T-helper 9 cell (primary cell): Measurements from ENCODE around the gene PRAF2.
A peak's percentile ranks its signal among the peaks of the same experiment; 100 is the strongest.

Experiments
- DNase-seq: peaks from one replicate; pipeline ENCODE4 v3.0.0-alpha.2; 2020
- total RNA-seq, 2 donors: gene quantifications; one replicate each; lab custom pipeline; 2026; lab: John Stamatoyannopoulos, UW

The PRAF2 gene, protein sequence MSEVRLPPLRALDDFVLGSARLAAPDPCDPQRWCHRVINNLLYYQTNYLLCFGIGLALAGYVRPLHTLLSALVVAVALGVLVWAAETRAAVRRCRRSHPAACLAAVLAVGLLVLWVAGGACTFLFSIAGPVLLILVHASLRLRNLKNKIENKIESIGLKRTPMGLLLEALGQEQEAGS
- total RNA-seq = 0.97 to 1.5 reads per million in 2 donors

DNA sequence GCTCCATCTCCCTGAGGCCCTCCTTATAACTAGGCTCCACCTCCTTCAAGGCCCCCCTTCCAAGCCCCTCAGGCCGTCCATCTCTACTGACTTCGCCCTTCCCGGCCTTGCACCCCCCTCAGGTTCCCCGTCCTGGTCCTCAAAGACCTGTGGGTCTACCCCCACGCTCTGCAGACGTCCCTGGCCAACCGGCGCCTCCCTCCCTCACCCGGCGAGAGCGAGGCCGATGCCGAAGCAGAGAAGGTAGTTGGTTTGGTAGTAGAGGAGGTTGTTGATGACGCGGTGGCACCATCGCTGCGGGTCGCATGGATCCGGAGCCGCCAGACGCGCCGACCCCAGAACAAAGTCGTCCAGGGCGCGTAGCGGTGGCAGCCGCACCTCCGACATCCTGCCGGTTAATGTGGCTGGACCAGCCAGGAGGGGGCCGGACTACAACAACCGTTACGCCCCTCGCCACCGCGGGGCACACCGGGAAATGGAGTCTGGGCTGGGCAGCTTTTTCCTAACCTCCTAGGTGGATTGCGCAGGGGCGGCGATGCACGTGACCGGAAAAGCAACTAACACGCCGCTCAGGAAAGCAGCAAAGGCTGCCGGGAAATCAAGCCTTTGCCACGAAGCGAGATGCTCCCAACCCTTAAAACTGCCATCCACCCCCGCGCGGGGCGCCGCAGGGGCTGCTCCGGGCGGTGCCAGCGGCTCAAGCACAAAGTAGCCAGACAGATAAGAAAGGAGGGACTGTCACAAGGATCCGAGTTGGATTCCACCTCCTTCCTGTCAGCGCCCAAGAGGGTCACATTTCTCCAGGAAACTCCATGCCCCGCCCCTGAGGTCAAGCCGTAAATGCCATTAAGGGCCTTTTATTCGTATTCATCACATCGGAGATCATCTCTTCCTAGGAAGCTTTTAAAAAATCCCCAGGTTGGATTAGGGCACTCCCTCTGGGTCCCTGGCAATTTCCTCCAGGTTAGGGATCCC lies at the start of gene PRAF2:
Gene PRAF2, minus strand, starts transcription at position 402 of the 975 bp plus-strand sequence. Its CDS starts 15 bp downstream, at position 387.
- DNase-seq = peak; percentile 76

DNA sequence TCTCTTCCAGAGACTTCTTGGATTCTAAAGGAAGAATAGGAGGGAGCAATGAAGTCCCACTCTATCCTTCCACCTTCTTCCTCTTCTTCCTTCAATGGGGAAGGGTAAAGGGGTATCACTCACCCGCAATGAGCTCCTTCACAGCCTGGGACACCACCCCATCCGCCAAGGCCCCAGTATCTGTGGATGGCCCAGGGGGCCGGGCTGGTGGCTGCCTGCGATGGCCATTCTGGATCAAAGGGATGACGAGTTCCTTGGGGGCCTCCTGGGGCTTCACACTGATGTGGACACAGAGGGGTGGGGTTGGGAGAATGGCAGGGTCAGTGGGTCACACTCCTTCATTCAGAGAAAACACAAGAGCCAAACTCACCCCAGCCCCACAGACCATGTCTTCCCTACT lies 48.7 kb upstream of the PRAF2 start:
- no peak for DNase-seq

DNA sequence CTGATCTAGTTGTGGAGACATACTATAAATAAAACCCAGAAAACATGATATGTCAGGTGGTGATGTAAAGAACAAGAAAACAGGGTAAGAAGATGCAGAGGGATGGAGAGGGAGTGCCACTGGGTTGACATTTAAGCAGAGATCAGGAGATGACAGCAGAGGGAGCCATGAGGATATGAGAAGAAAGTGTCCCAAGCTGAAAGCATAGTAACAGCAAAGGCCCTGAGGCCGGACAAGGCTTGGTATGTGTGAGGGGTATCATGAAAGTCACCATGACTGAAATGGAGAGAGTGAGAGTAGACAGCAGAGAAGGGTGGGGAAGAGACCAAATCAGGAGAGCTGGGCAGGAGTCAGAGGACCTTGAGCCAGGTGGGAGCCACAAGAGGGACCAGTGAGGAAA lies 46.3 kb upstream of the PRAF2 start:
- DNase-seq = no peak

DNA sequence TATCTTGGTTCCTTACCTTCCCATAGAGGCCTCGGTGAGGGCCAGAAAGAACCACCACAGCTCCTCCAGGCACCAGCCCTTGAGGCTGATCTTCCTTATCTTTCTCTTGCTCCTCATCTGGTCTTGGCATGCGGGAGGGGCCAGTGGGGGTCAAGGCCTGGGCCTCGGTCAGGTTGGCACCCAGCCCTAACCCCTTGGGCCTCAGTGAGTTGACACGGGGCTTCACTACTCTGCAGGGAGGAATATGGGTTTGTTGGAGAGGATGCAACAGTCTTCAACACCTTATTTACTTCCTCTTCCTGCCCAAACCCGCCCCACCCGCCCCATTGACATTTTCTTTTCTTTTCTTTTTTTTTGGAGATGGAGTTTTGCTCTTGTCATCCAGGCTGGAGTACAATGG lies 43.8 kb upstream of the PRAF2 start:
- no peak for DNase-seq

DNA sequence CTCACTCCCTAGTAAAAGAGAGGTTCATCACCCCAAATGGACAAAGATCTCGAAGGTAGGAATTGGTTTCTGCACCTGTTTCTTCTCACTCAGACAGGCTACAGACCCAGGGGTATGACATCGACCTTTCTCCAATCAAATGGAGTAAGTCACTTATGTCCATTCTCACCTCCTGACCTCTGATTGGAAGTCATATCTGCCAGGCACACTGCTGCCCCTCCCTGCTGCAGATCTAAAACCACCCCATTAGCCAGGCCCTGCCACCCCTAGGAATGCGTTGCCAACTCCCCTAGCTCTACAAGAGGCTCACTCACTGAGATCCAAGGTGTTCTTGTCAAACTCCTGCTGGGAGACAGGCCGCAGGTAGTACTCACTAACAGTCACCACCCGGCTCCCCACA lies 42.9 kb upstream of the PRAF2 start:
- DNase-seq = no peak

DNA sequence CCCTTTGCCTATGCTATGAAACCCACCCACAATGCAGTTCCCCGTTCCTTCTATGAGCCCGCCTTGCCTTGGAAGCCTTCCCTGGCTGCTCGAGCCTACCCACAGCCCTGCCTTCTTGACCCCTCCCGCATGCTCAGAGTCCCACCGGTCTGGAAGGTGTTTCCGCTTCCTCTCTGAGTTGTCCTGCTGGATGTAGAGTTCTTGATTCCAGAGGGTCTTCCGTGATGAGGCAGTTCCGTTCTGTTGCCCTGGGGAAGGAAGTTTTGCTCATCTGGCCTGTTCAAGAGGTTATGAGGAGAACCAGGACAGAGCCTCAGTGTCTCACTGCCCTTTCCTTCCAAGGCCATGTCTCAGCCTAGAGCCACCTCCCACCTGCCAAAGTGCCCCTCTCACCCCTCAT lies 42.3 kb upstream of the PRAF2 start:
- no peak for DNase-seq

DNA sequence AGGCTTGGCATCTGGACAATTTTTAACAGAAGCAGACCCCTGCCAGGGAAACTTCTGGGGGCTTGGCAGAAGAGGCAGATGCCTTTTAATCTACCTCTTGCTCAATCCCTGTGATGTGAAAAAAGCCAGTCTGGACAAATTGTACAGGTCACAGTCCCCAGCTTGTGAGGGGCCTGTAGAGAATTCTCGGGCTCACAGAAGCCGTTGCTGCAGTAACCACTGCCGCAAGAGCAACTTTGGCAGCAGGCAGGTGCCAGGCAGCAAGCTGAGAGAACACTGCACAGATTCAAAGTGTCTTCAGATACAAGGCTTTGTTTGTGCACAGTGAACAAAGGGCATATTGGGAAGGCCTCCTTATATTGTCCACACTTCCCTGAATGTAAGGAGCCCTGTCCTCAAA lies 38.0 kb upstream of the PRAF2 start:
- DNase-seq = no peak

DNA sequence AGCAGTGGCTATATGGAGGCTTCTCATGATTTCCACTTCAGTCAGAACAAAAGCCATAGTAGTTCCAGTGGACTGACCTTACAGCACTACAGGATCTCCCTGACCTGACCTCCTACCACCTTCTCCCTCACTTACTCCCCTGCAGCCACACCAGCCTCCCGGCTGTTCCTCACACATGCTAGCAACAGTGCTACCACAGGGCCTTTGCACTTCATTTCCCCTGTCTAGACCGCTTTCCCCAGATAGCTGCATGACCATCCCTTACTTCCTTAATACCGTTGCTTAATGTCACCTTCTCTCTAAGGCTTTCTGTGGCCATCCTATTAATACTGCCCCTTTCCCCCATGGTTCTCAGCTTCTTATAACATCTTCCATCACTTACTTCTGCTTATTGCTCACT lies 36.6 kb upstream of the PRAF2 start:
- DNase-seq = no peak

DNA sequence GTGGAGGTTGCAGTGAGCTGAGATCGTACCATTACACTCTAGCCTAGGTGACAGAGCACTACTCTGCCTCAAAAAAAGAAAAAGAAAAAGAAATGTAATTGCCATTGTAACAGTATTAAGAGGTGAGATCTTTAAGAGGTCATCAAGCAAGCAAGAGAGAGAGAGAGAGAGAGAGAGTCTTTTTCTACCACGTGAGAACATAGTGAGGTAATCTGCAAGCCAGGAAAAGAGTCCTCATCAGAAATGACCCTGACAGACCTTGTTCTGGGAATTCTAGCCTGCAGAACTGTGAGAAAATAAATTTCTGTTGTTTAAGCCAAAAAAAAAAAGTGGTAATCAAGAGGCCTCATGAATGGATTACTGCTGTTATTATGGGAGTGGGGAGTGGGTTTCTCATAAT lies 34.8 kb upstream of the PRAF2 start:
- no peak for DNase-seq

DNA sequence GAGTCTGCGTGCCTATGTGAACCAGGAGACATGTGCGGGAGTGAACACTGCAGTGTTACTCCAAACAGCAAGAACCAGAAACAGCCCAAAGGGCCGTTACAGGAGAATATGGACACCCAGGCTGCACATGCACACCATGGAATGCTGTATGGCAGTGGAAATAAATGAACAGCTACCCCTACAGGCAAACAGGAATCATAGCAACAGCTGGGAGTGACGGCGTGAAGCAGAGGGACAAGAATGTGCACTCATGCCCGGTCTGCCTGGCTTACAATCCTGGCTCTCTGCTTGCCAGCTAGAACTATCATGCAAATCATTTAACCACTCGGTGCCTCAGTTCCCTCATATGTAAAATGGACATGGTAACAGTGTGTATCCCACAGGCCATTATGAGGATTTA lies 33.1 kb upstream of the PRAF2 start:
- DNase-seq = no peak

DNA sequence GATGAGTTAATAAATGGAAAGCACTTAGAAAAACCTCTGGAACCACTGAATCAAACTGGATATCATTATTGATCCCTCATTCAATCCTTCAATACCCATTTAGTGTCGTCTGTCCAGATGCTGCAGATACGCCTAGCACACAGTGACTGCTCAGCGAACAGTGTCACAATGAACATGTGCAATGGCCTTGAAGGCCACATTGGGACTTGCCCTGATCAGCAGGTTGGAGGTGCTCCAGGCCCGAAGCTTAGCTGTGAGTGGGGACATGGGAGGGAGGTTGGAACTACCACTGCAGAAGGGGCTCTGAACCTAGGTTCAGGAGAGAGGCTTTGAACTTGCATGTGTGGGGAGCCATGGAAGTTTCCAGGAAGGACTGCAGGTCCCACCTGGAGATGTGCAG lies 32.5 kb upstream of the PRAF2 start:
- no peak for DNase-seq

DNA sequence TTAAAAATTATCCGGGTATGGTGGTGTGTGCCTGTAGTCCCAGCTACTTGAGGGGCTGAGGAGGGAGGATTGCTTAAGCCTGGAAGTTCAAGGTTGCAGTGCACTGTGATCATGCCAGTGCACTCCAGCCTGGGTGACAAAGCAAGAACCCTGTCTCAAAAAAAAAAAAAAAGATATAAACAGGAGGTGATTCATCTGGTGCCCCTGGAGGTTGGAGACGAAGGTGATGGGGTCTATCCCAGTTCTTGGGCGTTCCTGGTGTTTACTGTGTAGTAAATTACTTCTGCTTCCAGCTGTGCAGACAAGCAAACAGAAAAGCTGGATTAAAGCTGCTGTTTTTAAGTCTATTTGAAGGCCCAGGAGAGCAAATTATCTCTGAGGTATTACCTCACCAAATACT lies 29.8 kb upstream of the PRAF2 start:
- DNase-seq = no peak

DNA sequence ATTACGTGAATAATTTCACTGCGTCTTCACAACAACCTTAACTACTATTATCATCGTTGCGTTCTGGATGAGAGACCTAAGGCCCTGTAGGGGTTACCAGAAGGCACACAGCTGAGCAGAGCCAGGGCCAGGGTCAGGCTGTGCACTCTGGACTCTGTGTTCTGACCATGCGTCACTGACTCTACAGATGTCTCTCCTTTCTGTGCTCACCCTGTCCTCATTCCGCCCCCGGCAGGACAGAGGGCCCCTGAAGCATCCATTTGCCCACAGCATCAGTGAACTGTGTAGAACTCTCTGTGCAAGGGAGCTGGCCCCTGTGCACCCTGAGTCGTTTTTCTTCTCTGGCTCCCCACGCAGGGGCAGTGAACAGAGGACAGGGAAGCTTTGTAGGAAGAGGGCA lies 28.4 kb upstream of the PRAF2 start:
- no peak for DNase-seq

DNA sequence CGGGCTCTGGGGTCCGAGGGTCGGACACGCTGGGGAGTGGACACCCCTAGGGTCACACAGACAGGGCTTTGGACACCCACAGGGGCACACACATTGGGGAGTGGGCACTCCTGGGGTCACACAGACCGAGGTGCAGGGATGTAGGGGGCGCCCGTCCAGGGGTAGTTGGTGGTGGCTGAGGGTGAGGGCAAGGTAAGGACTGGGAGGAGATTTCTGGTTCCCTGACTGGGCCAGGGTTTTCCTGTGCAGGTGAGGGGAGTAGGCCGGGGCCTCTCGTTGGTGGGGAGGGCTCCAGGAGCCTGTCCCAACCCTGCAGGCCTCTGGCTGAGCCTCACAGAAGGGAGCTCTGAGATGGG lies 27.8 kb upstream of the PRAF2 start:
- no peak for DNase-seq

DNA sequence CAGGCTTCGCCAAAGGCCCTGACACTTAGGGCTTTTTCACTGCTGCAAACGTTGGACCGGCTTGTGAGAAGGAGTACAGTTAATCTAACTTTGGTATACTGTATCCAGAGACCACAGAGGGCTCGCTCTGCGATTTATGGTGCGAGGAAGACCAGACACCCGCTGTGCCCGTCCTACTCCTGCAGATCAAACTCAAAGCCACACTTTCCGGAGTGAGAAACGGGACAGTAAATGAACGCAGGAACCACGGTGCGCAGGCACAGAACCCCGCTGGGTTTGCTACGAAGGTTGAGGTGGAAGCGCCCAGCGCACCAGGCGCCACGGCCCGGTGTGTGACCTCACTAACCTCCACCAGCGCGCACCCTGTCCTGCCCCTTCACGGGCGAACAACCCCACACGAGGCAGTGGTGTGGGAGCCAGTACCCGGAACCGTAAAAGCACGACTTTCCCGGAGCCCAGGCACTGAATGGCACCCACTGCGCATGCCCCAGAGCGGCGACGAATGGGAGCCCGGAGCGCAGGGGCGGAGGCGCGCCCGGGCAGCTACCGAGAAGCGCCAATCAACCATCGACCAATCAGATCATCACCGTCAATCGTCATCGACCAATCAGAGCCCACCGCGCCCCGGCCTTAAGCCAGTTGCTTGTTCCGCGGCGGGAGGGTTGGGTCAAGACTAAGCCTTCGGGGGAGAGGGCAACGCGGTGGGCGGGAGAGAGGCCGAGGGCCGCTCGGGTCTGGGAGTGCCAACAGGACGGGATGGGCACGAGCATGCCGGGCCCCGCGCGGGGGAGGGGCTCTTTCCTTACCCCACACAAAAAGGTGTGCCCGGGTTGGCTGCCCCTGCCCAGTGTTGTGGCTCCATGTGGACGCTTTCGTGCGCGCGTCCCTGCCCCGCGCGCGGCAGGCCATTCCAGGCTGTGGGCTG lies 27.2 kb upstream of the PRAF2 start:
- peak; percentile 78 for DNase-seq

DNA sequence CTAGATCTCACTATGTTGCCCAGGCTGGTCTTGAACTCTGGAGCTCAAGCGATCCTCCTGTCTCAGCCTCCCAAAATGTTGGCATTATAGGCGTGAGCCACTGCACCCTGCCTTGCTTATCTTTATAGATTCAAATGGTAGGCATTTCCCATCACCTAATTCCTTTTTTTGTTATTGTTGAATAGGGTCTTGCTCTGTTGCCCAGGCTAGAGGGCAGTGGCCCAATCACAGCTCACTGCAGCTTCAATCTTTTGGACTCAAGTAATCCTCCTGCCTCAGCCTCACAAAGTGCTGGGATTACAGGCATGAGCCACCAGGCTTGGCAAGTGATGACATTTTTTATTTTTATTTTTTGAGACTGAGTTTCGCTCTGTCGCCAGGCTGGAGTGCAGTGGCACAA lies 22.6 kb upstream of the PRAF2 start:
- DNase-seq = no peak

DNA sequence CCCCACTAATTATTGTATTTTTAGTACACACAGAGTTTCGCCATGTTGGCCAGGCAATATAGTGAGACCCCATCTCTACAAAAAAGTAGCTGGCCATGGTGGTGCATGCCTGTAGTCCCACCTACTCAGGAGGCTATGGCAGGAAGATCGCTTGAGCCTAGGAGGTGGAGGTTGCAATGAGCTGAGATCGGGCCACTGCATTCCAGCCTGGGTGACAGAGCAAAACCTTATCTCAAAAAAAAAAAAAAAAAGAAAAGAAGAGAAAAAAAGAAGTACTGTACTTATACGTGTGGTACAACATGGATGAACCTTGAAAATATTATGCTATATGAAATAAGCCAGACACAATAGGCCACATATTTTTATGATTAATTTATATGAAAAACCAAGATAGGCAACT lies 15.8 kb upstream of the PRAF2 start:
- DNase-seq = no peak

DNA sequence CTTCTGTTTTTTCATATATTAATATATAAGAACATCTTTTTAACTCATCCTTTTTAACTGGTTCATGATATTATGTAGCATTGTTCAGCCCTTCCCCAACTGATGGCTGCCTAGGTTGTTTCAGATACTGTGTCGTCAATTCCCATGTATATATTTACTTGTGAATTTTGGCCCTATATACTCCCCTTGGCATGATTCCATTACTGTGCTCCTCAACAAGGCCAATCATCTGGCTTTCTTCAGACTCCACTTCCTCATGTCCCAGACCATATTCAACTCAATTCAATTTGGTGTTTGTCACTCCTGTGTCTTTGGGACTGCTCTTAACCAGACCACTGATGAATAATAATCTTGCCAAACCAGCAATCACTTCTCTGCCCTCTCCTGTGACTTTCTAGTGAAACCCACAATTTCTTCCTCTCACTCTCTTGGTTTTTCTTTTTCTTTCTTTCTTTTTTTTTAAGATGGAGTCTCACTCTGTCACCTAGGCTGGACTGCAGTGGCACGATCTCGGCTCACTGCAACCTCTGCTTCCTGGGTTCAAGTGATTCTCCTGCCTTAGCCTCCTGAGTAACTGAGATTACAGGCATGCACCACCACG lies 8.6 kb upstream of the PRAF2 start:
- DNase-seq = no peak

DNA sequence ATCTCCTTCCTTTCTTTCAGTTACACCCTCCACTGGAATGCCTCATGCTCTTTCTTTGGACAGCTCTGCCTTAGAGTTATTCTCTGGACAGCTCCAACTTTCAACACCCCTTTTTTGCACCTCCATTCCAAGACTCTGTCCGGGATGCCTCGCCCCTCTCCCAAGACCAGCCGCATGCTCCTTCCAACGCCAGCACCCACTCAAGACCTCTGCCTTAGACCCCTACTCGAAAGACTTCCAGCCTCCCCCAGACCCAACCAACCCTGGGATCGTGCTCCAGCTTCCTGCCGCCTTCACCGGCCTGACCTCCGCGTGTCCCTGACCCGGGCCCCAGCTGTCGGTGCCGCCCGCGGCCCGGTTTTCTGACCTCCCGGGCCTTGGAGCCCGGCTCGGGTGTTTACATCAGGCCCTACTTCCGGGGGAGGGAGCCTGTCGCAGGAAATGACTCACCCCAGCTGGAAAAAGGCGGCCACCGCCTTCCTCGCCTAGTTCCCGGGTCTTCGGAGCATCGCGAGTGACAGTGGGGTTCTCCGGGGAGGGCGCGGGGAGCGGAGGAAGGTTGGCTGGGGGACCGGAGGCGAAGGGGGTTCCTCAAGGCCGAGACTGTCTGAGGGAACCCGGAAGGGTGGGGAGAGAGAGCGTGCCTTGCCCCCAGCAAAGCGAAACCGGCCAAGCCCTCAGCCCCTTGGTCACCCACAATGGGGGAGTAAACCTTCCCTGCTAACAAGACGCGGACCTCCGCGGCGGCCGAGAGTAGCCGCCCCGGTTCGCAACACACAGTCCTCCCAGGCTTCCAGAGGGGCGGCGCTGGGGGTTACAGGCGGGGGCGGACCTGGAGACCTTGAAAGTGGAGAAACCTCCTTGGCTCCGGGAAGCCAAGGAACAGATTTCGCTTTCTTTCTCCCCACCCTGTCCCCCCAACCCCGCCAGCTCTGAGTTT lies 6.0 kb upstream of the PRAF2 start, which contains the start of gene WDR45:
Gene WDR45, minus strand, starts transcription at position 399 of the 940 bp plus-strand sequence. CDS start 1,792 bp downstream, outside the sequence.
- peak; percentile 56 for DNase-seq

DNA sequence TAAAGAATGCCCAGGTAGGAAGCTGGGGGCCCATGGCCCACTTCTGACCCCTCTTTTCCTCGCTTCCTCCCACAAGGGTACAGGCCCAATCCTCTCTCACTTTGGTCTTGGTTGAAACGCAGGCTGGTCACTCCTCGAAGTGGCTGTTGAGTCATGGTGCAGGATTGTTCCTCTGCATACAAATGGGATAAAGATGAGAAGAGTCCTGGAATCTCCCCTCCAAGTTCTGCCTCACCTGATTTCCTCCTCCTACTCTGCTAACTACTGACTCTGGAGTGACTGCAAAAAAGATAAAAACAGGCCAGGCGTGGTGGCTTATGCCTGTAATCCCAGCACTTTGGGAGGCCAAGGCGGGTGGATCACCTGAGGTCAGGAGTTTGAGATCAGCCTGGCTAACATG lies 4.1 kb upstream of the PRAF2 start:
- DNase-seq = no peak

DNA sequence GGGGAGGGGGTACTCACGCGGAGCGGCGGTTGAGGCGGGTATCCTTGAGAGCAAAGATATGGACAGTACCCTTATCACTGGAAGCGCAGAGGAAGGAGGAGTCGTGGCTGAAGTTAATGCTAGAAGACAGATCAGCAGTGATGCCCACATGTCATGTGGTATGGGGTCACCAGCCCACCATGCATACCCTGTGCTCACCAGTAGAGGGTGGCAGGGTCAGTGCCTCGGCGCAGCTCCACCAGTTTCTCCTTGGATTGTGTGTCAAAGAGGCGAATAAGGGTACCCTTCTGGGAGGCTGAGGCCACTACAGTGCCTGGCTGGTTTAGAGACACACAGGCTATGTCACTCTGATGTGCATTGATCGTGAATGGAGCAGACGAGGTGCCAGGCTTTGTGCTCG lies 1.5 kb upstream of the PRAF2 start:
- DNase-seq = no peak

DNA sequence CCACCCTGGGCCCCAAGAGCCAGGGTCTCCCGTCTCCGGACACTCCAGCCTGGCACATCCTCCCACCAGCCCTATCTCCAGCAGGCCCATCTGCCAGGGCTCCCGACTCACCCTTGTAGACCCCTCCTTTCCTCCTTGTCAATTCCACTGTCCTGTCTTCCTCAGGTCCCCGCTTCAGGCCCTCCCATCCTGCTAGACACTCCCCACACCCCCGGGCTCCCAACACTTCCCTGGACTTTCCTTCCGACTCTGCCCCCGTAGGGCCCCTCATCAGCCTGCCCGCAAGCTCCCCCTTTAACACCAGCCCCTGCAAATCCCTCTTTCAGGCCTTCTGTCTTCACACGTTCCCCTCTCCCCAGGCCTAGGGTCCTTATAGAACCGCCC lies 1.1 kb downstream of the PRAF2 start:
- DNase-seq = no peak
